Sigmoid colon (tissue), 7 donors: ENCODE measurements around the gene GNAQ. TPM values are rescaled to one million over a fixed set of nuclear protein-coding genes. Genes with fewer than 3 reads are reported as not detected.

ENCODE experiments used
- DNase-seq: peaks from one replicate; pipeline ENCODE4 v3.0.0-alpha.2; 2019
- H3K27ac ChIP-seq, 4 donors: fragments of 200-600 bp; sonication (generic); one replicate each; pipeline ENCODE4 v1.5.1; 2016 to 2019; ENCODE audit warnings: mild to moderate bottlenecking in 1 of 4
- H3K27me3 ChIP-seq, 3 donors: fragments of 200-600 bp; sonication (generic); one replicate each; pipeline ENCODE4 v1.5.1; 2019; ENCODE audit warnings: mild to moderate bottlenecking in 1 of 3
- H3K36me3 ChIP-seq, 4 donors: fragments of 200-600 bp; sonication (generic); one replicate each; pipeline ENCODE4 v1.5.1; 2016 to 2019
- H3K4me1 ChIP-seq, 4 donors: fragments of 200-600 bp; sonication (generic); one replicate each; pipeline ENCODE4 v1.5.1; 2017 to 2019
- H3K4me3 ChIP-seq, 4 donors: fragments of 200-600 bp; sonication (generic); one replicate each; pipeline ENCODE4 v1.5.1; 2017 to 2019; ENCODE audit warnings: mild to moderate bottlenecking in 2 of 4, moderate library complexity in 1 of 4
- H3K9me3 ChIP-seq, 4 donors: fragments of 200-600 bp in 3 of 4; sonication (generic) in 3 of 4; one replicate each; pipeline versions ENCODE4 v1.5.1 to v1.6.1; 2013 to 2019
- EP300 ChIP-seq, 4 donors: sonication (generic); formaldehyde crosslinking; IDR thresholded peaks; one replicate each; pipeline ENCODE4 v1.6.1; 2017; ENCODE audit warnings: antibody characterized with exemption in 4 of 4
- POLR2A ChIP-seq, 2 donors: fragments of 450-650 bp; IDR thresholded peaks; one replicate each; pipeline ENCODE4 v1.6.1; 2016; ENCODE audit warnings: antibody characterized with exemption in 2 of 2, mild to moderate bottlenecking in 2 of 2, moderate library complexity in 2 of 2
- POLR2AphosphoS5 ChIP-seq, 4 donors: sonication (generic); formaldehyde crosslinking; IDR thresholded peaks; one replicate each; pipeline ENCODE4 v1.6.1; 2017; ENCODE audit warnings: antibody characterized with exemption in 4 of 4
- whole genome bisulfite sequencing, 2 donors: extraction: QIAGEN DNeasy Blood & Tissue Kit; methylation state at CpG; one replicate each; pipeline ENCODE4 v1.1.7; 2013; 5-methylcytosine and 5-hydroxymethylcytosine counted together
- intact Hi-C: fragments of 100-400 bp; cut with DNase I; formaldehyde crosslinking; loops from one replicate; pipeline ENCODE4 v1.15.1; 2023
- polyA plus RNA-seq, 3 donors: library from polyadenylated mRNA; stranded (reverse); fragments of 200-250 nt; gene quantifications; one replicate each; pipeline ENCODE4 v1.2.3, GENCODE V29; 2013
- total RNA-seq, 4 donors: library from RNA; depleted of rRNA; stranded (reverse); fragments of >200 nt; gene quantifications; one replicate each; pipeline ENCODE4 v1.1.0, GENCODE V29; 2016
- TF ChIP-seq, protein P1 (sequence below), 4 experiments: fragments of 450-650 bp in 3 of 4; fragments of 200-600 bp in 1 of 4; IDR thresholded peaks; one replicate each; pipeline ENCODE4 v1.5.1; 2016 to 2019; ENCODE audit warnings: antibody characterized with exemption in 4 of 4, mild to moderate bottlenecking in 3 of 4, moderate library complexity in 2 of 4
- donor health status: healthy with polysubstance abuse.
- donor health status: Bipolar disorder and iron deficiency.
- donor health status: healthy.

The GNAQ gene
- total and polyA plus RNA-seq, 7 donors: 21.6 to 79.2 (median 49.5) TPM

DNA sequence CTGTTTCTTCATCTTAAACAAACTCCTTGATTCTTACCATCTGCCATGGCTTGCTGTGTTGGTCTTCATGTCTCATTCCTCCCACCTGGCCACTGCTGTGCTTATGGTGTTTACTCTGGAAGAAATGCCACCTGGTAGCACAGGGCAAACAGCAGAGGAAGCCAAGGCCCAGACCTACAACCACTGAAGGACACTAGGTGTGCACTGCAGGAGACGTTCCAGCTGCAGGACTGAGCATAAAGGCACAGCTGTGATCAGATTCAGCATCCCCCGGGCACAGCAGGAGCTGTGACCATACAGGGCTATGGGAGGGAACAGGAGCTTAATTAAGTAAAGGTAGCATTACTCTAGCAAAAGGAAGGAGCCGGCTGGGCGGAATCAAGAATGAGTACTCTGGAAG, 12.6 kb upstream of the GNAQ start:
- Histone ChIP-seq H3K27ac (no peak overlapping the region), H3K27me3 (no peaks in the 10 kb centered on the region), H3K36me3 (no peaks in the 10 kb centered on the region), H3K4me3 (no peak overlapping the region), H3K4me1 (no peaks in the 10 kb centered on the region), H3K9me3 (no peaks in the 10 kb centered on the region)
- 69 to 88% methylated on average over 4 of the region's 4 CpGs for WGBS, 2 donors
- TF ChIP-seq POLR2AphosphoS5 (IDR thresholded peaks at IDR 0.05) (no peak), EP300 (IDR thresholded peaks at IDR 0.05) (no peak), POLR2A (IDR thresholded peaks at IDR 0.05) (no peak)
- TF ChIP-seq, protein P1, sequence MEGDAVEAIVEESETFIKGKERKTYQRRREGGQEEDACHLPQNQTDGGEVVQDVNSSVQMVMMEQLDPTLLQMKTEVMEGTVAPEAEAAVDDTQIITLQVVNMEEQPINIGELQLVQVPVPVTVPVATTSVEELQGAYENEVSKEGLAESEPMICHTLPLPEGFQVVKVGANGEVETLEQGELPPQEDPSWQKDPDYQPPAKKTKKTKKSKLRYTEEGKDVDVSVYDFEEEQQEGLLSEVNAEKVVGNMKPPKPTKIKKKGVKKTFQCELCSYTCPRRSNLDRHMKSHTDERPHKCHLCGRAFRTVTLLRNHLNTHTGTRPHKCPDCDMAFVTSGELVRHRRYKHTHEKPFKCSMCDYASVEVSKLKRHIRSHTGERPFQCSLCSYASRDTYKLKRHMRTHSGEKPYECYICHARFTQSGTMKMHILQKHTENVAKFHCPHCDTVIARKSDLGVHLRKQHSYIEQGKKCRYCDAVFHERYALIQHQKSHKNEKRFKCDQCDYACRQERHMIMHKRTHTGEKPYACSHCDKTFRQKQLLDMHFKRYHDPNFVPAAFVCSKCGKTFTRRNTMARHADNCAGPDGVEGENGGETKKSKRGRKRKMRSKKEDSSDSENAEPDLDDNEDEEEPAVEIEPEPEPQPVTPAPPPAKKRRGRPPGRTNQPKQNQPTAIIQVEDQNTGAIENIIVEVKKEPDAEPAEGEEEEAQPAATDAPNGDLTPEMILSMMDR (IDR thresholded peaks at IDR 0.05): no peak
- intact Hi-C loops: no loop called here
- DNase-seq: no peak

DNA sequence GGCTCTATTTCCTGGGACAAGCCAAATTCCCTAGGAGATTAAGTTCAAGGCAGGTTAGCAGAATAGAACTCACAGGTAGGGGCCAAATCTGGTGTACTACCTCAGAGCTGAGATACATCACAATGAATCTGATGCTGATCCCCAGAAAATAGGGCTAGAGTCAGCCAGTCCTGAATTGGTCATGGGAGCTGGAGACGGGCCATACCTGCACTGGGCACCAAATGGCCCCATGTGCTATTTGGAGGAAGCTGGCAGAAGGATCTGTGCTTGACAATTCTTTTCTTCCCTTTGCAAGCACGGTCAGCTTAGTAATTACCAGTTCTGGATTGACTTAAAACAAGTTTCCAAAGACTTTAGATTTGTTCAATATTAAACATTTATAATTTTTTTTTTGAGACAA, 10.4 kb upstream of the GNAQ start:
- no peak for DNase-seq
- H3K27me3 ChIP-seq: no peaks in the 10 kb centered on the region
- intact Hi-C loops: no loop called here
- TF ChIP-seq EP300 (IDR thresholded peaks at IDR 0.05) (no peak), POLR2AphosphoS5 (IDR thresholded peaks at IDR 0.05) (no peak)
- no peak overlapping the region for H3K27ac ChIP-seq
- WGBS, 2 donors: 94% methylated on average over 2 of the region's 2 CpGs
- H3K4me3 ChIP-seq: no peak overlapping the region
- H3K36me3 ChIP-seq: no peaks in the 10 kb centered on the region
- H3K9me3 ChIP-seq: no peaks in the 10 kb centered on the region
- no peaks in the 10 kb centered on the region for H3K4me1 ChIP-seq

DNA sequence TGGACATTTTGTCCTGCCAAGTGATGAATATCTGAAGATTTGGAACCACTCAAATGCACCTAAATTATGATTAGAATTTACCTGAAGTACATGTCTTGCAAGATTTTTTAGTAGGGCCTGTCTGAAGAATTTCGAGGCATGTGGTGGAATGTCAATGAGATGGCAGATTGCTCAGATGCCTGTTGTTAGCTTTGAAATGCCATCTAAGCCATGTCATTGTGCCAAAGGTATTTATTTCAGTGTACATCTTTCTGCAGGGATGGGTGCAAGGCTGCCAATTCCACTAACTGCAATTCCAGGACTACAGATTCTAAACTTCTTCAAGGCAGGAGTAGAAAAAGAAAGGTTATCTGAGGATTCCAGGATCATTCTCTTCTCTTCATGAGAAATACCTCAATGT, 9.1 kb upstream of the GNAQ start:
- Histone ChIP-seq H3K4me3 (no peak overlapping the region), H3K4me1 (peaks cover 0 to under 1% (median 0%) of the 10 kb centered on the region in 4 donors), H3K9me3 (no peaks in the 10 kb centered on the region), H3K27me3 (no peaks in the 10 kb centered on the region), H3K36me3 (no peaks in the 10 kb centered on the region), H3K27ac (no peak overlapping the region)
- no peak for DNase-seq
- no peak for TF ChIP-seq POLR2A (IDR thresholded peaks at IDR 0.05)
- TF ChIP-seq EP300 (IDR thresholded peaks at IDR 0.05): no peak
- TF ChIP-seq, protein P1 (IDR thresholded peaks at IDR 0.05): no peak
- no peak for TF ChIP-seq POLR2AphosphoS5 (IDR thresholded peaks at IDR 0.05)
- WGBS, 2 donors: 89 to 92% methylated on average over 1 of the region's 1 CpG
- intact Hi-C loops: no loop called here

DNA sequence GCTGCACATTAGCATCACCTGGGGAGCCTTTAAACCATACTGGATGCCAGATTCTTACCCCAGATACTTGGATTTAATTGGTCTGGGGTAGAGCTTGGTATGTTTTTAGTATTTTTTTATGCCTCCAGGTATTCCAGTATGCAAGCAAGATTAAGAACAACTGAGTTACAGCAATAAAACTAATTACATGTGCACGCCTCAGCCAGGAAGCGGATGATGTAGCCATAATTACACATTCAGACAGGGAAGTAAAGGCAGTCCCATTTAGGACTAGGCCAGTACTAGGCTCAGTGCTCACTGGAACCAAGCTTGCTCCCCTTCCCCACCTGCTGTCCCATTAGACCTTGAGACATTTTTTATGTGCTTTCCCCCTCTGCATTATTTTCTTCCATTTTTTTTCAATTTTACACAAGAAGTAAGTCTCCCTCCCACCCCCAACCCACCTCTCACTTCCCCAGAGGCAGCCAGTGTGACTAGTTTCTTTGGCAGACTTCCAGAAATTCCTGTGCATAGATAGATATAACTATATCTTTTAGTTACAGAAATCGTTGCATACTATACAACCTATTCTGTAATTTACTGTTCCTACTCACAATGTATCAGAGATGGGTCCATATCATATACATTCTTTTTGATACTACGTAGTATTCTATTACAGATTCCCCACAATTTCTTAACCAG, 7.1 kb upstream of the GNAQ start:
- WGBS, 2 donors: 34 to 62% methylated on average over 4 of the region's 4 CpGs
- intact Hi-C loops: loop anchor here (10.0 kb wide), 2 partner anchors 94 to 394 kb away; partner anchors contain the start of gene GNA14
- peaks cover 0 to 15% (median 8%) of the 10 kb centered on the region in 4 donors for H3K4me1 ChIP-seq
- TF ChIP-seq POLR2AphosphoS5 (IDR thresholded peaks at IDR 0.05): no peak
- no peak for TF ChIP-seq POLR2A (IDR thresholded peaks at IDR 0.05)
- TF ChIP-seq, protein P1 (IDR thresholded peaks at IDR 0.05): no peak
- TF ChIP-seq EP300 (IDR thresholded peaks at IDR 0.05): no peak
- no peak overlapping the region for H3K4me3 ChIP-seq
- no peak for DNase-seq
- no peaks in the 10 kb centered on the region for H3K27me3 ChIP-seq
- H3K9me3 ChIP-seq: no peaks in the 10 kb centered on the region
- no peaks in the 10 kb centered on the region for H3K36me3 ChIP-seq
- H3K27ac ChIP-seq: no peak overlapping the region

DNA sequence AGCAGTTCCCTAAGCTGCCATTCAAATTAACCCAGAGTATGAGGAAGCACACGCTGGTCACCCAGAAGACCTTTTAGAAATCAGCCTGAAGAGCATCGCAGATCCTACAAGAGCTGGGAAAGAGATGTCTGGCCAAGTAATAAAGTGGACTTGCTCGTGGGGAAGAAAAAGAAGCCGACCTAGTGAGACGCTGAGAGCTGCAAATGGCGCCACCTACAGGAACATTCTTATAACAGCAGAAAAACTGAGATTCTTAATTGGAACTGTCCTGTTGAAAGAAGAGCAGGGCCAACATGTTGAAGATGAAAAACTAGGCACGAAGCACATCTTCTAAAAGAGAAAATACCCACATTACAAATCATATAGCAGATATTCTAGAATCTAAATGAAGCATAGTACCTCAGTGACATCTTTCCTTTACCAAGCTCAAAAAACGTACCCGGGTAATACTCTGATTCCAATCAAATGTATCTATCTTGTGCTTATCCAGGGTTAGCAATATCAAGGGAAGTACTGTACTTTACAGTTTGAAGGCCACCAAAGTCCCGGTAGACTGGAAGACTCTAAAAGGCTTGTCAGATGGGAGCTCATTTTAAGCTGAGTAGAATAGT, 3.9 kb upstream of the GNAQ start:
- intact Hi-C loops: loop anchor here (1.0 to 10.0 kb wide), 5 partner anchors 58 to 603 kb away; partner anchors contain the start of gene GNA14
- H3K4me1 ChIP-seq: peaks cover 0 to 24% (median 14%) of the 10 kb centered on the region in 4 donors
- WGBS, 2 donors: 18 to 24% methylated on average over 10 of the region's 10 CpGs

More for the DNA sequence above, 3.9 kb upstream of the GNAQ start:
- TF ChIP-seq POLR2A (IDR thresholded peaks at IDR 0.05) (no peak), POLR2AphosphoS5 (IDR thresholded peaks at IDR 0.05) (peak in 2 of 4 donors; percentile 14 to 32), EP300 (IDR thresholded peaks at IDR 0.05) (no peak)
- TF ChIP-seq, protein P1 (IDR thresholded peaks at IDR 0.05): peak; percentile 72 to 85 (median 77)
- no peaks in the 10 kb centered on the region for H3K27me3 ChIP-seq
- peak; percentile 83 for DNase-seq
- no peak overlapping the region for H3K4me3 ChIP-seq
- no peaks in the 10 kb centered on the region for H3K36me3 ChIP-seq
- peak overlapping the region; percentile 28 to 63 (median 52) for H3K27ac ChIP-seq
- H3K9me3 ChIP-seq: no peaks in the 10 kb centered on the region
